Measurements from ENCODE around the gene TBX6.
"Not testable (repeated sequence)": the region's sequence is repeated elsewhere in the genome, so short reads cannot be mapped to it uniquely, and the experiment has no call there.

Gene TBX6

GRCh38 chr16:30065102-30065942 lies 26.4 kb downstream of the TBX6 start, which contains the start of gene ALDOA:
ALDOA (plus strand) TSS chr16:30065760; CDS start chr16:30066898, 1,138 bp downstream.
- DNase-seq: peak; percentile 95

- DNase-seq: no peak
Measured at GRCh38 chr16:30064729-30065101, 27.0 kb downstream of the TBX6 start.

GRCh38 chr16:30063893-30064728 lies 27.6 kb downstream of the TBX6 start:
- DNase-seq: peak; percentile 67

GRCh38 chr16:30063278-30063892 lies 28.3 kb downstream of the TBX6 start:
- no peak for DNase-seq

- no peak for DNase-seq
Measured at GRCh38 chr16:30060836-30061554, 30.7 kb downstream of the TBX6 start.

GRCh38 chr16:30060346-30060745 lies 31.4 kb downstream of the TBX6 start:
- no peak for DNase-seq

- DNase-seq: peak; percentile 48
Measured at GRCh38 chr16:30054959-30055553, 36.7 kb downstream of the TBX6 start.

- no peak for DNase-seq
Measured at GRCh38 chr16:30054451-30054850, 37.3 kb downstream of the TBX6 start.

- DNase-seq: no peak
Measured at GRCh38 chr16:30053376-30054015, 38.2 kb downstream of the TBX6 start.

- peak; percentile 94 for DNase-seq
Measured at GRCh38 chr16:30052671-30053372, 38.9 kb downstream of the TBX6 start.

- no peak for DNase-seq
Measured at GRCh38 chr16:30051518-30051917, 40.2 kb downstream of the TBX6 start.

GRCh38 chr16:30049871-30050270 lies 41.9 kb downstream of the TBX6 start:
- no peak for DNase-seq

GRCh38 chr16:30046588-30046987 lies 45.1 kb downstream of the TBX6 start:
- no peak for DNase-seq

- no peak for DNase-seq
Measured at GRCh38 chr16:30046178-30046577, 45.5 kb downstream of the TBX6 start.

GRCh38 chr16:30041841-30042240 lies 49.9 kb downstream of the TBX6 start:
- no peak for DNase-seq

- not testable (repeated sequence) for DNase-seq
Measured at GRCh38 chr16:30040690-30041089, 51.0 kb downstream of the TBX6 start.

GRCh38 chr16:30040221-30040620 lies 51.5 kb downstream of the TBX6 start:
- DNase-seq: no peak
